Testis (tissue), 3 donors: Measurements from ENCODE around the gene TRMT44. TPM values are rescaled to one million over a fixed set of nuclear protein-coding genes. Genes with fewer than 3 reads are reported as not detected.
"Not testable (repeated sequence)": the region's sequence is repeated elsewhere in the genome, so short reads cannot be mapped to it uniquely, and the experiment has no call there.

Experiments
- DNase-seq: peaks from one replicate; pipeline ENCODE4 v3.0.0-alpha.2; 2019
- H3K27ac ChIP-seq, 2 donors: fragments of 200-600 bp; sonication (generic); one replicate each; pipeline ENCODE4 v1.5.1; 2019
- H3K27me3 ChIP-seq: fragments of 200-600 bp; sonication (generic); one replicate; pipeline ENCODE4 v1.5.1; 2019
- H3K36me3 ChIP-seq: fragments of 200-600 bp; sonication (generic); one replicate; pipeline ENCODE4 v1.5.1; 2017; ENCODE audit warnings: low read depth; ENCODE audit errors: missing control alignments
- H3K4me1 ChIP-seq: fragments of 200-600 bp; sonication (generic); one replicate; pipeline ENCODE4 v1.5.1; 2019
- H3K4me3 ChIP-seq, 2 donors: fragments of 200-600 bp; sonication (generic); one replicate each; pipeline ENCODE4 v1.5.1; 2017 to 2019
- H3K9me3 ChIP-seq: fragments of 200-600 bp; sonication (generic); one replicate; pipeline ENCODE4 v1.5.1; 2017
- POLR2A ChIP-seq: fragments of 450-650 bp; IDR thresholded peaks from one replicate; pipeline ENCODE4 v1.6.1; 2017; ENCODE audit warnings: antibody characterized with exemption, mild to moderate bottlenecking, moderate library complexity
- WGBS, 2 donors: methylation state at CpG; one replicate each; pipeline ENCODE4 v1.1.5; 2018; 5-methylcytosine and 5-hydroxymethylcytosine counted together
- intact Hi-C: fragments of 100-400 bp; cut with DNase I; formaldehyde crosslinking; loops from one replicate; pipeline ENCODE4 v1.15.1; 2023; ENCODE audit warnings: low total_unique reads
- polyA plus RNA-seq: library from polyadenylated mRNA; stranded (reverse); fragments of 350-450 nt; fragmentation: Illumina TruSeq; extraction: RNeasy Lipid Tissue Mini Kit (QIAGEN cat#74804); gene quantifications from one replicate; pipeline ENCODE4 v1.2.3, GENCODE V29; 2014; ENCODE audit warnings: low read depth, low replicate concordance; ENCODE audit not compliant: insufficient read depth
- total RNA-seq, 2 donors: library from RNA; depleted of rRNA; stranded (reverse); fragments of >200 nt; gene quantifications; one replicate each; pipeline ENCODE4 v1.2.3, GENCODE V29; 2016
- TF ChIP-seq, protein P1 (sequence below), 3 experiments: fragments of 450-650 bp in 2 of 3; fragments of 200-600 bp in 1 of 3; sonication (generic) in 1 of 3; IDR thresholded peaks; one replicate each; pipeline ENCODE4 v1.5.1; 2016 to 2019; ENCODE audit warnings: antibody characterized with exemption in 3 of 3, mild to moderate bottlenecking in 2 of 3, moderate library complexity in 1 of 3

Gene TRMT44
- total and polyA plus RNA-seq, 3 donors from 2014 or later: 20.9 to 52.7 (median 41.3) TPM

DNA sequence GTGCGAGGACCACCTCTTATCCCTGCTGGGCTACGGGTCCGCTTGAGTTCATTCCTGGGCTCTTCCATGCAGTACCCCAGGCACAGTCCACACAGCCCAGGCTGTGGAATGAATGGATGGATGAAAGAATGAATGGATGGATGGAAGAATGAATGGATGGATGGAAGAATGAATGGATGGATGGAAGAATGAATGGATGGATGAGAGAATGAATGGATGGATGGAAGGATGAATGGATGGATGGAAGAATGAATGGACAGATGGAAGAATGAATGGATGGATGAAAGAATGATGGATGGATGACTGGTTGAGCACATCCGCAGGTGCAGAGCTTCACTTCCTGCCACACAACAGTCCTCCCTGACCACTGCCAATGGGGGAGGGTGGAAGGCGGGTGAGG lies 28.3 kb upstream of the TRMT44 start:
- no peaks in the 10 kb centered on the region for H3K36me3 ChIP-seq
- WGBS, 2 donors: 92 to 93% methylated on average over 5 of the region's 5 CpGs
- intact Hi-C loops: no loop called here

DNA sequence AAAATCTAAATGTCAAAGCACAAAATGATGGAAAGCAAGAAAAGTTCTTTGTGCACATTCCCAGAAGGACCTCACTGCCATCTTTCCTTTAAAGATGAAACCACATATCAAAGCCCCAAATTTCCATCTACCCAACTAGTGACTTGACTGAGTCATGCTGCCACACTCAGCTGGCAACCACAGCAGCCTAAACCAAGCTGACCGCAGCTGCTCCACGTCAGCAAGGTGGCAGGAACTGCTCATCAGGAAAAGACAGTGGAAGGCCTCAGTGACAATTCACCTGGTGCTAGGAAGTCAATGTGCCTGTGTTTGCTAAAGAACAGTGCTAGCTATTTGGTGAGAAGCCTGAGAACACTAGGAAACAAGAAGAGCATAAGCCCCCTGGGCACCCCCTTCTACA lies 26.2 kb upstream of the TRMT44 start:
- TF ChIP-seq, protein P1, sequence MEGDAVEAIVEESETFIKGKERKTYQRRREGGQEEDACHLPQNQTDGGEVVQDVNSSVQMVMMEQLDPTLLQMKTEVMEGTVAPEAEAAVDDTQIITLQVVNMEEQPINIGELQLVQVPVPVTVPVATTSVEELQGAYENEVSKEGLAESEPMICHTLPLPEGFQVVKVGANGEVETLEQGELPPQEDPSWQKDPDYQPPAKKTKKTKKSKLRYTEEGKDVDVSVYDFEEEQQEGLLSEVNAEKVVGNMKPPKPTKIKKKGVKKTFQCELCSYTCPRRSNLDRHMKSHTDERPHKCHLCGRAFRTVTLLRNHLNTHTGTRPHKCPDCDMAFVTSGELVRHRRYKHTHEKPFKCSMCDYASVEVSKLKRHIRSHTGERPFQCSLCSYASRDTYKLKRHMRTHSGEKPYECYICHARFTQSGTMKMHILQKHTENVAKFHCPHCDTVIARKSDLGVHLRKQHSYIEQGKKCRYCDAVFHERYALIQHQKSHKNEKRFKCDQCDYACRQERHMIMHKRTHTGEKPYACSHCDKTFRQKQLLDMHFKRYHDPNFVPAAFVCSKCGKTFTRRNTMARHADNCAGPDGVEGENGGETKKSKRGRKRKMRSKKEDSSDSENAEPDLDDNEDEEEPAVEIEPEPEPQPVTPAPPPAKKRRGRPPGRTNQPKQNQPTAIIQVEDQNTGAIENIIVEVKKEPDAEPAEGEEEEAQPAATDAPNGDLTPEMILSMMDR (IDR thresholded peaks at IDR 0.05): no peak
- TF ChIP-seq POLR2A: no peak
- H3K27ac ChIP-seq: no peak overlapping the region
- intact Hi-C loops: no loop called here
- H3K9me3 ChIP-seq: no peaks in the 10 kb centered on the region
- H3K36me3 ChIP-seq: no peaks in the 10 kb centered on the region
- 86 to 93% methylated on average over 2 of the region's 2 CpGs for WGBS, 2 donors
- no peaks in the 10 kb centered on the region for H3K4me1 ChIP-seq
- H3K27me3 ChIP-seq: no peaks in the 10 kb centered on the region
- no peak for DNase-seq
- H3K4me3 ChIP-seq: no peak overlapping the region

More for the DNA sequence above, 28.3 kb upstream of the TRMT44 start:
- TF ChIP-seq, protein P1 (IDR thresholded peaks at IDR 0.05): no peak
- TF ChIP-seq POLR2A: no peak
- no peak for DNase-seq
- Histone ChIP-seq H3K27me3 (no peaks in the 10 kb centered on the region), H3K9me3 (no peaks in the 10 kb centered on the region), H3K27ac (no peak overlapping the region), H3K4me3 (no peak overlapping the region), H3K4me1 (no peaks in the 10 kb centered on the region)

DNA sequence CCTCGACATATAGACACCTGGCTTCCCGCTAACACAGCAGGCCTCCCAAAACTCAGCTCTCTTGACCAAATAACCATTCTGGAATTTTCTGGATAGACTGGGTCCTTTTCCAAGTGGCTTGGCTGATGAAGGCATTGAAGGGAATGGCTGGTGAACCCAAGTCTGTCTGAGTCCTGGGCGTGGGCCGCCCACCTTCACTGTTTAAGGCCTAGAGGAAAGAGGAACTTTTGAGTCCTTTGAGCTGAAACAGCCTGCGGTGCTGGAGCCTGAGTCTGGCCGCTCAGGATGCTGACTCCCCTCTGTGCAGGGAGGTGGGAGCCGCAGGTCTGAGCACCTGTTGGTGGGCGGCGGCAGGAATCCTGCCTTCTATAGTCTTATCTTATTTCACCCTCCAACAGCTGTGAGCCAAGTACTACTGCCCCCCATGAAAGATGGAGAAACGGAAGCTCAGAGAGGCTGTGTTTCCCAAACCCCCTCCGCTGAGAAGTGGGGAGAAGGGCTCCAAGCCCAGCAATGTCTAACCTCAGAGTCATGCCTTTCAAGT lies 23.4 kb upstream of the TRMT44 start:
- intact Hi-C loops: no loop called here
- H3K4me1 ChIP-seq: no peaks in the 10 kb centered on the region
- TF ChIP-seq POLR2A: no peak
- TF ChIP-seq, protein P1 (IDR thresholded peaks at IDR 0.05): no peak
- H3K4me3 ChIP-seq: no peak overlapping the region
- no peaks in the 10 kb centered on the region for H3K9me3 ChIP-seq
- no peak for DNase-seq
- H3K27me3 ChIP-seq: no peaks in the 10 kb centered on the region
- H3K36me3 ChIP-seq: no peaks in the 10 kb centered on the region
- no peak overlapping the region for H3K27ac ChIP-seq
- WGBS, 2 donors: 84 to 88% methylated on average over 7 to 11 of the region's 11 CpGs

DNA sequence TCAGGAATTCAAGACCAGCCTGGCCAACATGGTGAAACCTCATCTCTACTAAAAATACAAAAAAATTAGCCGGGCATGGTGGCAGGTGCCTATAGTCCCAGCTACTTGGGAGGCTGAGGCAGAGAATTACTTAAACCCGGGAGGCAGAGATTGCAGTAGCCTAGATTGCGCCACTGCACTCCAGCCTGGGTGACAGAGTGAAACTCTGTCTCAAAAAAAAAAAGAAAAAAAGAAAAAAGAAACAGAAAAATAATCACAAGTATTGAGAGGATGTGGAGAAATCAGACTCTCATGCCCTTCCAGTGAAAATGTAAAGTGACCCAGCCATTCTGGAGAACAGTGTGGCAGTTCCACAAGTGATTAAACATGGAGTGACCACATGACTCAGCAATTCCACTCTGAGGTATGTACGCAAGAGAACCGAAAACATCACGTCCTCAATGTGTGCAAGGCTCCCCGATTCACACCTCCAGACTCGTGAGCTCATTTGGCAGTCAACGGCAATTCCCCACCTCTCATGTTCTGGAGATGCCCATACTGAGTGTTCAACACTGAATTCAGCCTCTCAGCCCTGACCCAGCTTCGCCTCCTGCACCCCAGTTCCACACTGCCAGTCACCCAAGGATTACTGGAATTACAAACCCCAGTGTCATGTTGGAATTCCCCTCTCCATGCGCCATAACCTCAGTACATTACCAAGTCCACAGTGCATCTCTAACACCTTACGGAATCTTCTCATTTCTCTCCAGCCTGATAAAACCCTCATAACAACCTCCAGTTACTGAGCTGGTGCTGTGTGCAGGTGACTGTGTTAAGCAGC lies 21.1 kb upstream of the TRMT44 start:
- H3K4me1 ChIP-seq: no peaks in the 10 kb centered on the region

DNA sequence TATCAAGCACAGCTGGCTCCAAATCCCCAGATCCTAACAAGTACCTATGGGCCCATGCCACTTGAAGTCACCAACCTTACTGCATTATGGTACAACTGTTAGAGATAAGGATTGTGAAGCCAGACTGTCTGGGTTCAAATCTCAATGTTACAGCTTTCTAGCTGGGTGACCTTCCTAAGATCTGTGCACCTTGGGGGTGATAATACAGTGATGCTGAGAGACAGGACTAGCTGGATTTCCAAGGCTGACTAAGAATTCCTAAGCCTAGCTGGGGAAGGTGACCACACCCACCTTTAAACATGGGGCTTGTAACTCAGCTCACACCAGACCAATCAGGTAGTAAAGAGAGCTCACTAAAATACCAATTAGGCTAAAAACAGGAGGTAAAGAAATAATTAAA lies 20.4 kb upstream of the TRMT44 start:
- H3K4me1 ChIP-seq, H3K9me3 ChIP-seq, intact Hi-C loops, DNase-seq, H3K27me3 ChIP-seq, H3K4me3 ChIP-seq, H3K36me3 ChIP-seq, H3K27ac ChIP-seq: not testable (repeated sequence)

More for the DNA sequence above, 21.1 kb upstream of the TRMT44 start:
- Histone ChIP-seq H3K4me3 (no peak overlapping the region), H3K36me3 (no peaks in the 10 kb centered on the region), H3K27me3 (no peaks in the 10 kb centered on the region), H3K27ac (no peak overlapping the region), H3K9me3 (no peaks in the 10 kb centered on the region)
- TF ChIP-seq, protein P1 (IDR thresholded peaks at IDR 0.05): no peak
- TF ChIP-seq POLR2A: no peak
- WGBS, 2 donors: 94% methylated on average over 12 of the region's 12 CpGs
- intact Hi-C loops: no loop called here
- DNase-seq: no peak
